Activated B cell treated with CpG ODN at 0.5 μM for 24 hours (primary cell): ENCODE data around the gene FARS2. TPM values are rescaled to one million over a fixed set of nuclear protein-coding genes. Genes with fewer than 3 reads are reported as not detected.

Experiments
- ATAC-seq: fragments of 200-7000 bp; cut with Tn5 transposase; one replicate; pipeline ENCODE4 v1.10.0; 2021; ENCODE audit warnings: low read depth, mild to moderate bottlenecking, moderate library complexity
- CTCF ChIA-PET: fragments of 350-600 bp; sonication (Branson Sonifier 250); formaldehyde crosslinking; loops from one replicate; lab custom pipeline; 2021; ENCODE audit warnings: antibody characterized with exemption; lab: Charles Lee
- POLR2A ChIA-PET: fragments of 350-600 bp; sonication (Branson Sonifier 250); formaldehyde crosslinking; loops from one replicate; lab custom pipeline; 2021; ENCODE audit warnings: antibody characterized with exemption; lab: Charles Lee
- DNase-seq: peaks from one replicate; pipeline ENCODE4 v3.0.0; 2022
- H3K27ac Mint-ChIP-seq: one replicate; pipeline ENCODE4 v1.8.0; 2020; ENCODE audit warnings: mixed read lengths
- H3K27me3 Mint-ChIP-seq: one replicate; pipeline ENCODE4 v1.8.0; 2021; ENCODE audit warnings: mixed read lengths
- H3K36me3 Mint-ChIP-seq: one replicate; pipeline ENCODE4 v1.8.0; 2021; ENCODE audit warnings: low read depth, mixed read lengths
- H3K4me1 Mint-ChIP-seq: one replicate; pipeline ENCODE4 v1.8.0; 2021; ENCODE audit warnings: mixed read lengths
- H3K4me3 Mint-ChIP-seq: one replicate; pipeline ENCODE4 v1.8.0; 2020; ENCODE audit warnings: mild to moderate bottlenecking, mixed read lengths
- H3K9me3 Mint-ChIP-seq: one replicate; pipeline ENCODE4 v1.8.0; 2020; ENCODE audit warnings: mixed read lengths
- intact Hi-C: fragments of 100-400 bp; cut with micrococcal nuclease; formaldehyde crosslinking; loops from one replicate; pipeline ENCODE4 v1.15.1; 2024
- total RNA-seq: library from RNA; stranded (reverse); gene quantifications from 2 replicates; pipeline ENCODE4 v1.2.3, GENCODE V29; 2022
- TF ChIP-seq, protein P1 (sequence below): fragments of 200-600 bp; IDR thresholded peaks from one replicate; pipeline ENCODE4 v1.8.0; 2022; ENCODE audit warnings: antibody characterized with exemption, mild to moderate bottlenecking

Gene FARS2
- total RNA-seq, 1 donor from 2014 or later, result 32.7 TPM

GRCh38 chr6:5736016-5736738 lies 474.9 kb downstream of the FARS2 start:
- Mint-ChIP-seq H3K36me3 (peaks cover 7% of the 10 kb centered on the region), H3K27me3 (no peaks in the 10 kb centered on the region), H3K9me3 (no peaks in the 10 kb centered on the region), H3K4me1 (no peaks in the 10 kb centered on the region), H3K4me3 (no peak overlapping the region), H3K27ac (no peak overlapping the region)
- DNase-seq (no peak), ATAC-seq (no peak)
- ChIA-PET POLR2A (interaction anchor here (0.6 kb wide), 1 partner anchor 126 kb away, joined by 3 read pairs; no protein-coding TSS in a partner anchor), CTCF (no interaction called here)
- TF ChIP-seq, protein P1, sequence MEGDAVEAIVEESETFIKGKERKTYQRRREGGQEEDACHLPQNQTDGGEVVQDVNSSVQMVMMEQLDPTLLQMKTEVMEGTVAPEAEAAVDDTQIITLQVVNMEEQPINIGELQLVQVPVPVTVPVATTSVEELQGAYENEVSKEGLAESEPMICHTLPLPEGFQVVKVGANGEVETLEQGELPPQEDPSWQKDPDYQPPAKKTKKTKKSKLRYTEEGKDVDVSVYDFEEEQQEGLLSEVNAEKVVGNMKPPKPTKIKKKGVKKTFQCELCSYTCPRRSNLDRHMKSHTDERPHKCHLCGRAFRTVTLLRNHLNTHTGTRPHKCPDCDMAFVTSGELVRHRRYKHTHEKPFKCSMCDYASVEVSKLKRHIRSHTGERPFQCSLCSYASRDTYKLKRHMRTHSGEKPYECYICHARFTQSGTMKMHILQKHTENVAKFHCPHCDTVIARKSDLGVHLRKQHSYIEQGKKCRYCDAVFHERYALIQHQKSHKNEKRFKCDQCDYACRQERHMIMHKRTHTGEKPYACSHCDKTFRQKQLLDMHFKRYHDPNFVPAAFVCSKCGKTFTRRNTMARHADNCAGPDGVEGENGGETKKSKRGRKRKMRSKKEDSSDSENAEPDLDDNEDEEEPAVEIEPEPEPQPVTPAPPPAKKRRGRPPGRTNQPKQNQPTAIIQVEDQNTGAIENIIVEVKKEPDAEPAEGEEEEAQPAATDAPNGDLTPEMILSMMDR, result no peak
- intact Hi-C loops, result no loop called here

GRCh38 chr6:5737460-5737859 lies 476.1 kb downstream of the FARS2 start:
- POLR2A ChIA-PET, result no interaction called here
- ATAC-seq (no peak), DNase-seq (no peak)
- Mint-ChIP-seq H3K9me3 (no peaks in the 10 kb centered on the region), H3K4me3 (no peak overlapping the region), H3K27ac (no peak overlapping the region), H3K4me1 (no peaks in the 10 kb centered on the region), H3K36me3 (peaks cover 3% of the 10 kb centered on the region), H3K27me3 (no peaks in the 10 kb centered on the region)
- TF ChIP-seq, protein P1, result no peak
- CTCF ChIA-PET, result no interaction called here
- intact Hi-C loops, result no loop called here

- POLR2A ChIA-PET, result interaction anchor here (0.6 kb wide), 1 partner anchor 284 kb away, joined by 3 read pairs; no protein-coding TSS in a partner anchor
- CTCF ChIA-PET, result no interaction called here
- H3K27ac Mint-ChIP-seq, result no peak overlapping the region
- H3K4me3 Mint-ChIP-seq, result no peak overlapping the region
- no peaks in the 10 kb centered on the region for H3K4me1 Mint-ChIP-seq
- intact Hi-C loops, result no loop called here
- H3K9me3 Mint-ChIP-seq, result no peaks in the 10 kb centered on the region
- ATAC-seq, result no peak
- DNase-seq, result no peak
- H3K27me3 Mint-ChIP-seq, result no peaks in the 10 kb centered on the region
- TF ChIP-seq, protein P1, result no peak
- H3K36me3 Mint-ChIP-seq, result no peaks in the 10 kb centered on the region
These were observed 476.9 kb downstream of the FARS2 start for GRCh38 chr6:5738211-5738610.

GRCh38 chr6:5744497-5744896 lies 483.2 kb downstream of the FARS2 start:
- ChIA-PET POLR2A (no interaction called here), CTCF (no interaction called here)
- Mint-ChIP-seq H3K27ac (no peak overlapping the region), H3K4me1 (no peaks in the 10 kb centered on the region), H3K4me3 (no peak overlapping the region), H3K9me3 (no peaks in the 10 kb centered on the region), H3K36me3 (no peaks in the 10 kb centered on the region), H3K27me3 (no peaks in the 10 kb centered on the region)
- intact Hi-C loops, result no loop called here
- TF ChIP-seq, protein P1, result no peak
- ATAC-seq, result no peak
- DNase-seq, result no peak

- intact Hi-C loops, result no loop called here
- ATAC-seq (no peak), DNase-seq (no peak)
- Mint-ChIP-seq H3K4me3 (no peak overlapping the region), H3K27me3 (no peaks in the 10 kb centered on the region), H3K27ac (no peak overlapping the region), H3K9me3 (no peaks in the 10 kb centered on the region), H3K4me1 (no peaks in the 10 kb centered on the region), H3K36me3 (no peaks in the 10 kb centered on the region)
- ChIA-PET POLR2A (no interaction called here), CTCF (no interaction called here)
- TF ChIP-seq, protein P1, result no peak
These were observed 483.8 kb downstream of the FARS2 start for GRCh38 chr6:5745081-5745480.
